Fibroblast of the conjunctiva (primary cell): Measurements from ENCODE around the gene HHAT.

Experiments used
- DNase-seq: peaks from one replicate; pipeline ENCODE4 v3.0.0-alpha.2; 2010; ENCODE audit warnings: low read depth

HHAT gene

GRCh38 chr1:210359255-210359654 lies 30.6 kb downstream of the HHAT start:
- DNase-seq = no peak

DNA sequence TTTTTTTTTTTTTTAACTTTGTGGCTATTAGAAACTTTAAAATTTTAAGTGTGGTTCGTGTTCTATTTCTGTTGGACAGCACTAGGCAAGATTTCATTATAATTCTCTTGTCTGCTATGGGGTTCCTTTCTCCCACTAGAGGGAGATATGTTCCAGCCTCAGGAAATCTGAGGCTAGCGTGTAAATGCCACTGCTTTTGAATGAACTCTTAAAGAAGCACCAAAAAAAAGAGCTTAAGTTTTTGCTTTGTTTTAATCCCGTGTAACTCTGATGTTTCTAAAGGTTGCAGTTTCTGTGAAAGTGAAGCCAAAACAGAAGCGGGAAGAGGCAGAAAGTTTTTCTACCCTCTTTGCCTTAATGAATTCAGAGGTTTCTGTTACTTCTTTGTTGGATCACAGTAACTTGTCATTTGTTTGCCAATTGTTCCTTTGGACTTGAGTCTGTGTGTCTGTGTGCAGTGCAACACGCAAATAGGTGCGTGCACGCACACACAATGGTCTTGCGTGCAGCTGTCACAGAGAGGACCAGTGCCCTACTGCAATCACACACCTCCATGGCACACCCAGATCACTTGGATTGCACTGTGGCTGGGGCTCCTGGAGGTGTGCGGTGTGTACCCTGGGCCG lies 32.3 kb downstream of the HHAT start:
- DNase-seq = peak; percentile 37

DNA sequence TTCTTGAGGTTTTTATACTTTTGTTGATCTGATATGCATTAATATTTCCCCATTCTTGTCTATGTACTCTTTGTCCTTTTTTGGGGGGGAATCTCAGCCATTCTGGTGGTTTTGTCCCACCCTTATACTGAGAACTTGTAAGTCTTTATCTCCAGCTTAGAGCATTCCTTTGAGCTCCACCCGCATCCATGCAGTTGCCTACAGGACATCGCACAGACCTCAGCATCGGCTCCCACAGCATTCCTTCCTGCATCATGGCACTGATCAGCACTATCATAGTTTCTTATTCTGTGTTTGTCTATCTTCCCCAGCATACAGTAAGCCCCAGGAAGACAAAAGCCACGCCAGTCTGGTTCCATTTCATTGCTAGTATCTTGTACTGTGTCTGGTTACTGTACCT lies 33.0 kb downstream of the HHAT start:
- no peak for DNase-seq

DNA sequence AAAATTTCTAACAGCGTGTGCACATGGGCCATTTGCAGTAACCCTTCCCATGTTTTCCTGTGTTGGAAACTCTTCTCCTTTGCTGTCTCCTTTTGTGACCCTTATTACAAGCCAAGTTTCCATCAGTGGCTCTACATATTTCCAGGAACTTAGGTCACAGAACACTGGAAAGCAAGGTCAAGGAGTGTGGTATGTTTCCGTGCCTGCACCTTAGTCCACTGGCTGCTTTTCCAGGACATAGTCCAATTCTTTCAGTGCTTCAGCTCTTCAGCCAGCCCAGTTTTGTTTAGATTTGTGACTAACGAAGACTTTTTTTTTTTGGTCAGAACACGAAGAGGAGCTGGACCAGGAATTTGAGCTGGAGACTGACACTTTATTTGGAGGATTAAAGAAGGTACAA lies 33.8 kb downstream of the HHAT start:
- no peak for DNase-seq

- DNase-seq = no peak
These were observed 34.4 kb downstream of the HHAT start for GRCh38 chr1:210363119-210363518.

DNA sequence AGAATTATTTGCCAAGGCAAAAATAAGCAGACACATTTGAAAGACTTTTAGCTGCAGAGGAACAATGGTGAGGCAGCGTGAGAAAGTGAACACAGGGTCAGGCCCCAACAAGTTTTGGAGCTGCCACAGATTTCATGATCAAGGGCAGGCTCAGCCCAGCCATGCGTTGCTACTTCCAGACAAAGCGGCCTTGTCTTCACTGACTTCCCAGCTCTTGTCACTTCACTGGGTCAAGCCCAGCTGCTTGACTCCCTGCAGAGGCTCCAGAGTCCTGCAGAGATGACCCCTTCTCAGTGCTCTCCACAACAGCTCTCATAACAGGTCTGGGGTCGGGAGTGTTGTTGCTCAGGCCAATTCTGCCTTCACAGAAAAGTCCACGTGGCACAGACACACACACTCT lies 35.8 kb downstream of the HHAT start:
- DNase-seq = no peak

- DNase-seq = no peak
These were observed 38.1 kb downstream of the HHAT start for GRCh38 chr1:210366767-210367166.

- no peak for DNase-seq
These were observed 38.9 kb downstream of the HHAT start for GRCh38 chr1:210367566-210367965.

DNA sequence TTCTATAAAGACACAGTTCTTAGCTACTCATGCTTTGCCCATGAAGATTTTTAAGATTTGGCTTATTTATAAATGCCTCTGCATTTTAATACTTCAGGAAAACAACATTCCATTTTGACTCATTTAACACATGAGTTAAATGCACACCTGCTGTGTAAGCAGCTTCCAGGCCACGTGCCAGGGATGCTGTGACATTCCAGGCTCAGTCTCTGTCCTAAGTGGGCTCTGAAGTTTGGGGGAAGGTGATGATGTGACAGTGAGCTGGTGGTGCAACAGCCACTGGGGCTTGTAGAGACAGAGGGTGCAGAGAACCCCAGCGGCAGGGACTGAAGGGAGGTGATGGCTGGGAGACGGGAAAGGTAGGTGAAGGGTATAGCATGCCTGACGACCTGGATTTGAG lies 40.7 kb downstream of the HHAT start:
- no peak for DNase-seq

- DNase-seq = no peak
These were observed 43.2 kb downstream of the HHAT start for GRCh38 chr1:210371916-210372315.

DNA sequence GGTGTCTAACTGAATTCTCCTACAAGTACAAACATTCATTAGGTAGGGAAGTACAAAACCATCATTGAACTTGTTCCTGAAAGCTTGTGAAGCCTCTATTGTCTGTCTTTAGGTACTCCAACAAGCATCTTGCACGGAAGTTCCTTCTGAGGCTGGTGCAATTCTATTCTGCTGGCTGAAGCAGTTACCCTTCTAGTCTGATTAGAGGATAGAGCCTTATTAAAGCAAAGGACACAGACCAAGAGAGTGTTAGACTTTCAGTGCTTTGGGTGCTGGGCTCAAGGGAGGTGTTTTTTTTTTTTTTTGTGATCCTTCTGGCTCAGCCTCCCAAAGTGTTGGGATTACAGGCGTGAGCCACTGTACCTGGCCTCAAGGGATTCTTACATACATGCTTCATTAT lies 43.8 kb downstream of the HHAT start:
- DNase-seq = no peak

- DNase-seq = no peak
These were observed 44.4 kb downstream of the HHAT start for GRCh38 chr1:210372931-210373627.

DNA sequence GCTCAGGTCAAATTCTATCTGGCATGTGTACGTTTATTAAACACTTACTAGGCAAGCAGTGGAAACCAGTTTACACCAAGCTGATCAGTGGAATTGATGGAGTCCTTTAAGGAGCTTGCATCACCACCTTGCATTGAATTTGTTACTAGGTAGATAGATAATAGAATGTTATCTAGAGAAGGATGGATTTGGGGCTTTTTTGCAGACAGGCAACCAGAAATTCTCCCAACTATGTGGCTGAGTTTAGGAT lies 44.9 kb downstream of the HHAT start:
- no peak for DNase-seq

DNA sequence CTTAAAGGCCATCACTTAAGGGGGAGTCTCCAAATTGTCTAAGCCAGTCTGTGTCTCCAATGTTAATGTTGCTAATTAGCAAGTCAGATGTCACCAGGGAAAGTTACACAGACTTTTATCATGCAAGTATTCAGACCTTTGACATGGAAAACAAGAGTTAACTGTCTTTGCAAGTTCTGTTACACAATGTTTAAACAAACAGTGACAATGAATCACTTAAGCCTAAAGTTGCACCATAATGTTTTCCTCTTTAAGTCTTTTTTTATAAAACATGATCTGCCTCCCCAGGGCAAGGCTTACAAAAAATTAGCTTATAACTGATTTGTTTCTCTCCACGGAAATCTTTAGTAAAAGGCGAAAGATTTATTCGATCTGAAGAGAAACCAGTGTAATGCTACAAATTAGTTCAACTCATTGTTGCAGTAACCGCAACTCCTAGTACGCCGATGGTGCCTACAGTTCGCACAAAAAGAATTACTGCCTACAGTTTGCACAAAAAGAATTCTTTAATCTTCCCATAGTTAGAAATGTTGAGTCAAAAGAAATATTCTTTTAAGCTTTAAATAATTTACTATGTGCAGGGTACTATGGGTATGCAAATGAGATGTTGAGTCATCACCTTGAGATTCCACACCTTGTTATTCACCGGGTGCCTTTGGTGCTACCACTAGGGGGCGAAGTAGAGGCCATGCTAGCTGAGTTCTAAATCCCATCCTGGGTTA lies 45.3 kb downstream of the HHAT start:
- peak; percentile 87 for DNase-seq

GRCh38 chr1:210374600-210374953 lies 45.9 kb downstream of the HHAT start:
- DNase-seq = no peak

GRCh38 chr1:210376836-210377372 lies 48.2 kb downstream of the HHAT start:
- DNase-seq = no peak

DNA sequence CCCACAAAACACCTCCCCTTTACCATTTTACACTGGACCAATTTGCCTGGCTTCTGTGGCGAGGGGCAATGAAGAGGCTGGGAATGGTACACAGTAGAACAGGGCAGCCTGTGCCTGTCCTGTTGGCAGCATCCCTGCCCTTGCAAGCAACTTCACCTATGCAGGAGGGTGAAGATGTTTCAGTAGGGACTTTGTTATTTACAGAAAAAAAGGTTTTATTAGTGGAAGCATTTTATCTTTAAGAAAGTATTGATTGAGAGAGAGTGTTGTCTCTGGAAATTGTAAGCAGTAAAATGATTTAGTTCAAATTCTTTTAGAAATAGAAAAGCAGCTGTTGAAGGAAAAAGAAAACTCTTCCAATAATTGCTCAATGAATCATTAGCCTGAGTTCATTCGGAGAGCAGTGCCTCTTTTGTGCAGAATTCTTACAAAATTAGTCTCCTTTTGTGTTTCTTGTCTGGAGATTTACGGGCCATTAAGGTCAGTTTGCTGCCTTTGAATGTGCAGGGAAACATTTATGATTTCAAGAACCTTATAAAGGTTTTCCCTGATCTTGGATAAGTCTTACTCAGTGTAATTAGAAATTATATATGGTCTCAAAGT lies 49.1 kb downstream of the HHAT start:
- no peak for DNase-seq

GRCh38 chr1:210378736-210379135 lies 50.0 kb downstream of the HHAT start:
- DNase-seq = no peak

- no peak for DNase-seq
These were observed 53.2 kb downstream of the HHAT start for GRCh38 chr1:210381934-210382333.

DNA sequence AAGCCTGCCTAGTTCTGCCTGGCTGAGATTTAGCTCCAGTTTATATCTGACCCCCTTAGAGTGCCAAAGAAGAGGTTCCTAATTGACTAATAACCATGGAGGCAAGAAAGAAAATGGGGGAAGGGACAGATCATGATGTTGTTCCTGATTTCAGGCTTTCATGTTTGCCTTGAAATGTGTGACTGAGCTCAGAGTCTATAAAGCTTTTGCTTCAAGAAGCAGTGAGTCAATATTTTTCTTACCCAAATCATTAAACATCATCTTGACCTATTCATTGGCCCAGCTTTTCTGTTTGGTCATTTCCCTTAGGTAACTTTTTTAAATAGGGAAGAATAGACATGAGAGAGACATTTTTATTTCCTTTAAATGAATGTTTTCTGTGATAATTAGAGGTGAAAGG lies 55.9 kb downstream of the HHAT start:
- DNase-seq = no peak

DNA sequence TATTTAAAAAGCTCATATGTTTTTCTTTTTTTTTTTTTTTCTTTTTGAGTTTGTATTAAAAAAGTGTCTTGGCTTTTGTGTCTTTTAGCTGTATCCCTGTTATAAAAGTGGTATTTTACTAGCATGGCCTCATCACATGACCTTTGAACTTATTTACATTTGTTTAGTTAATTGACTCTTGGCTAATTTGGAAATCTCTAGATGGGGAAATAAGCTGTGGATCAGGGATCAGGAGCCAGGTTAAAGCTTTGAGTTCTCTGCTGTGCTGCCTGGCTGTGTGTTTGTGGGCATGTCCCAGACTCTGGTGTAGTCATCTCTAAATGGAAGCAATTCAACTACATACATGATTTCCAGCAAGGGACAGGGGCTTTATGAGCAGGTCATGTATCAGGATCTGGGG lies 56.5 kb downstream of the HHAT start:
- no peak for DNase-seq

- DNase-seq = no peak
These were observed 65.6 kb downstream of the HHAT start for GRCh38 chr1:210394281-210394821.

DNA sequence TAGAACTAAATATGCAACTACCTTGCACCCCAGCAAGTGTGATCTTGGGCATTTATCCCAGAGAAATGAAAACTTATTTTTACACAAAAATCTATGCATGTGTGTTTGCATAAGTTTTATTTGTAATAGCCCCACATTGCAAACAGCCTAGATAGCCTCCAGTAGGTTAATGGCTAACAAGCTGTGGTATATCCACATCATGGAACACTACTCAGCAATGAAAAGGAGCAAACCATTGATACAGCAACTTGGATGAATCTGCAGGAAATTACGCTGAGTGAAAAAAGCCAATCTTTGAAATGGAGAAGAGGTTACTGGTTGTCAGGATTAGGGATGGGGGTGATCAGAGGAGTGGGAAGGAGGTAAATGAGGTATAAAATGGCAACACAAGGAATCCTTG lies 67.8 kb downstream of the HHAT start:
- DNase-seq = no peak
